C4-2B (cell line): ENCODE data around the gene VIPR1.

Source experiments
- H3K27ac ChIP-seq: fragments of 450-650 bp; 2 replicates; pipeline ENCODE4 v1.5.1; 2017
- CTCF ChIP-seq: fragments of 450-650 bp; conservative IDR thresholded peaks from 2 replicates; pipeline ENCODE4 v1.5.1; 2017; ENCODE audit warnings: mild to moderate bottlenecking
- ZFX ChIP-seq: fragments of 450-650 bp; IDR thresholded peaks from 2 replicates; pipeline ENCODE4 v1.6.1; 2017

Gene VIPR1

GRCh38 chr3:42502429-42503250, at the start of gene VIPR1:
Gene VIPR1 (plus strand): TSS chr3:42502643. CDS start chr3:42502736, 93 bp downstream.
- TF ChIP-seq ZFX, result no peak
- no peak for TF ChIP-seq CTCF
- H3K27ac ChIP-seq, result peak within 1 kb of the TSS; percentile 66

GRCh38 chr3:42456211-42456610, 46.2 kb upstream of the VIPR1 start:
- no peak for TF ChIP-seq ZFX
- no peak for TF ChIP-seq CTCF
- H3K27ac ChIP-seq, result no peak overlapping the region

GRCh38 chr3:42459151-42459550, 43.3 kb upstream of the VIPR1 start:
- TF ChIP-seq CTCF, result no peak
- no peak overlapping the region for H3K27ac ChIP-seq

- no peak overlapping the region for H3K27ac ChIP-seq
- TF ChIP-seq ZFX (no peak), CTCF (no peak)
Observed at GRCh38 chr3:42461762-42462161, 40.7 kb upstream of the VIPR1 start.

- no peak overlapping the region for H3K27ac ChIP-seq
- TF ChIP-seq ZFX (no peak), CTCF (no peak)
Observed at GRCh38 chr3:42463093-42463492, 39.4 kb upstream of the VIPR1 start.

GRCh38 chr3:42468111-42468510, 34.3 kb upstream of the VIPR1 start:
- no peak for TF ChIP-seq ZFX
- no peak for TF ChIP-seq CTCF
- no peak overlapping the region for H3K27ac ChIP-seq

- TF ChIP-seq CTCF (no peak), ZFX (no peak)
- H3K27ac ChIP-seq, result no peak overlapping the region
Observed at GRCh38 chr3:42472555-42472954, 29.9 kb upstream of the VIPR1 start.
